ENCODE results near the gene C6orf89. TPM values are rescaled to one million over a fixed set of nuclear protein-coding genes. Genes with fewer than 3 reads are reported as not detected.
A peak's percentile ranks its signal among the peaks of the same experiment; 100 is the strongest.

C6orf89 gene
- 15.6 and 19.9 TPM in 2 replicates for total RNA-seq (2014; rRNA removed; shearing (Covaris generic))

DNA sequence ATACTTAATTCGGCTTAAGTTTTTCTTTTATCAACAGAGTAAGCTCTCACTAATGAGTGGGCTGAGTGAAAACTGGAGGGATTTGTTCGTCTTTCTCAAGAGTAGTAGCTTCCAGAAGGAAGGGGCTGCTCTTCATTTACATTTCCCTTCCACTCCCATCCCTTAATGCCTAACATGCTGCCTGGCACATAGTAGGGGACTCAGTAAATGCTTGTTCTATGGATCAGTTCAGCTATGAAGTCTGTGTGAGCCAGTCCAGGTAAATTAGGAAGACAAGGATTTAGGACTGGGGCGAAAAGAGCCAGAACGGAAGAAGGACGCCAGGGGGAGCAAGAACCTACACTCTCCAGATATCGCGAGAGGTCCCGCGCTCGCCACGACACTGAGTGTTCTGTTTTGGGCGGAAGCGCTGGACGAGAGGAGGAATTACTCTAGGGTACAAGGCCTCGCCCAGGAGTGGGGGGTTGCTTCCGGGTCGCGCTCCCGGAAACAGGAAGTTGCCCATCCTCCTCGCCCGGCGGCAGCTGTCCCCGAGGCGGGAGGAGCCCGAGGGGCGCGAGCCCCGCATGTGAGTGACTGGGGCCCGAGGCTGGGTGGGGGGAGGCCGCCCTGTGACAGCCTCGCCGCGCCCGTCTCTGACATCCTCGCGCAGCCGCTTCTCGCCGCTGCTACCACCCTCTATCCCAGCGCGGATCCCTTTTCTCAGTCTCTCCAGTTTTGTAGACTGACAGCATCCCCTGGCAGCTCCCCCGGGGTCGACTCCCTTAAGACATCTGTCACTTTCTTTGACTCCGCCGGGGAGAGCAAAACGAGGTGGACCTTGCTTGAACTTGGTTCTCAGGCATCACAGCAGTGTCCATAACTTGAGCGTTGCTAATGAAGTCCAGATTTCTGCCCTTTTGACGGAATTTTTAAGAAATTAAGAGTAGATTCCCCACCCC is at the start of gene C6orf89:
Gene C6orf89, plus strand, starts transcription at position 492 of the 941 bp plus-strand sequence. CDS start 13,493 bp downstream, outside the sequence.
- H3K4me3 ChIP-seq (ENCODE audit: insufficient read depth, low read depth, low read length) = peak within 1 kb of the TSS; percentile 76
- DNase-seq = peak; percentile 90
- H3K27me3 ChIP-seq (ENCODE audit: control insufficient read depth, insufficient read depth, low read length) = no peaks in the 10 kb centered on the region
- no peaks in the 10 kb centered on the region for H3K36me3 ChIP-seq (replicated peaks; ENCODE audit: control insufficient read depth, insufficient read depth, low read length)

GRCh38 chr6:36836111-36837021 is 49.4 kb upstream of the C6orf89 start:
- H3K4me3 ChIP-seq (ENCODE audit: insufficient read depth, low read depth, low read length) = no peak overlapping the region
- no peaks in the 10 kb centered on the region for H3K36me3 ChIP-seq (replicated peaks; ENCODE audit: control insufficient read depth, insufficient read depth, low read length)
- H3K27me3 ChIP-seq (ENCODE audit: control insufficient read depth, insufficient read depth, low read length) = peaks cover 52% of the 10 kb centered on the region
- DNase-seq = peak; percentile 60

- H3K27me3 ChIP-seq (ENCODE audit: control insufficient read depth, insufficient read depth, low read length) = peaks cover 58% of the 10 kb centered on the region
- H3K36me3 ChIP-seq (replicated peaks; ENCODE audit: control insufficient read depth, insufficient read depth, low read length) = no peaks in the 10 kb centered on the region
- H3K4me3 ChIP-seq (ENCODE audit: insufficient read depth, low read depth, low read length) = no peak overlapping the region
- no peak for DNase-seq
Measured at GRCh38 chr6:36837022-36837339, 48.8 kb upstream of the C6orf89 start.

- Histone ChIP-seq H3K27me3 (ENCODE audit: control insufficient read depth, insufficient read depth, low read length) (peaks cover 58% of the 10 kb centered on the region), H3K36me3 (replicated peaks; ENCODE audit: control insufficient read depth, insufficient read depth, low read length) (no peaks in the 10 kb centered on the region), H3K4me3 (ENCODE audit: insufficient read depth, low read depth, low read length) (no peak overlapping the region)
- DNase-seq = no peak
Measured at GRCh38 chr6:36837686-36838085, 48.1 kb upstream of the C6orf89 start.

- H3K27me3 ChIP-seq (ENCODE audit: control insufficient read depth, insufficient read depth, low read length) = peaks cover 58% of the 10 kb centered on the region
- peak within 1 kb of the TSS; percentile 53 for H3K4me3 ChIP-seq (ENCODE audit: insufficient read depth, low read depth, low read length)
- DNase-seq = peak; percentile 87
- H3K36me3 ChIP-seq (replicated peaks; ENCODE audit: control insufficient read depth, insufficient read depth, low read length) = no peaks in the 10 kb centered on the region
Measured at GRCh38 chr6:36838896-36839748, 46.6 kb upstream of the C6orf89 start, which contains the start of gene CPNE5. Gene CPNE5 (minus strand): TSS chr6:36839444. CDS start chr6:36839377, 67 bp downstream.

DNA sequence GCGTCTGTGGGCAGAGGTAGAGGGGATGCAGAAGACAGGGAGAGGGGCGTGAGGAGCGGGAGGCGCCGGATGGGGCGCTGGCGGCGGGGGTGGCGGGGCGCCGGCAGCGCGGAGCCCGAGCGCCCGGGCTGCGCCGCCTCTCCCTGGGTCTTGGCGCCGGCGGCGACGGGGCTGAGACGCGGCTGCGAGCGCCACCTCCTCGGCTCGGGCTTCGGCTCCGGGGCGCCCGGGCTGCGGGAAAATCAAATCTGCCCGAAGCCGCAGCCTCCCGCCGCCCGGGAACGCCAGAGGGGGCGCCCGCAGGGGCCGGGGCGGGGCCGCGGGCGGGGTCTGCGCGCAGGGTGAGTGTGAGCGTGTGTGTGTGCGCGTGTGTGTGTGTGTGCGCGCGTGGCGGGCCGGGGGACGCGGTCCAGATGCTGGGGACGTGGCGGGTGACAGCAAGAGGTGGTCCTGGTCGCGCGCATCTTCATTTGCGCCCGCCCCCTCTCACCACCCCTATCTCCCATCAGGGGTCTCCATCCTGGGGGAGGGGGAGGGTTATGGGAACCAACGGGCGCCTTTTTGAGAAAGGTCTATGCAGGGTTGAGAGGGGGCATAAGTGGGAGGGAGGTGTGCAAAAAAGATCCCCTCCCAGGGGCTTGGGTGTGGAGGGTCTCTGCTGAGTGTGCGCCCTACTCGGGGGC is 45.9 kb upstream of the C6orf89 start:
- peaks cover 60% of the 10 kb centered on the region for H3K27me3 ChIP-seq (ENCODE audit: control insufficient read depth, insufficient read depth, low read length)
- peak; percentile 88 for DNase-seq
- H3K4me3 ChIP-seq (ENCODE audit: insufficient read depth, low read depth, low read length) = peak overlapping the region; percentile 53
- H3K36me3 ChIP-seq (replicated peaks; ENCODE audit: control insufficient read depth, insufficient read depth, low read length) = no peaks in the 10 kb centered on the region

- H3K36me3 ChIP-seq (replicated peaks; ENCODE audit: control insufficient read depth, insufficient read depth, low read length) = no peaks in the 10 kb centered on the region
- DNase-seq = peak; percentile 85
- H3K27me3 ChIP-seq (ENCODE audit: control insufficient read depth, insufficient read depth, low read length) = peaks cover 58% of the 10 kb centered on the region
- peak overlapping the region; percentile 53 for H3K4me3 ChIP-seq (ENCODE audit: insufficient read depth, low read depth, low read length)
Measured at GRCh38 chr6:36840432-36841403, 45.0 kb upstream of the C6orf89 start.

DNA sequence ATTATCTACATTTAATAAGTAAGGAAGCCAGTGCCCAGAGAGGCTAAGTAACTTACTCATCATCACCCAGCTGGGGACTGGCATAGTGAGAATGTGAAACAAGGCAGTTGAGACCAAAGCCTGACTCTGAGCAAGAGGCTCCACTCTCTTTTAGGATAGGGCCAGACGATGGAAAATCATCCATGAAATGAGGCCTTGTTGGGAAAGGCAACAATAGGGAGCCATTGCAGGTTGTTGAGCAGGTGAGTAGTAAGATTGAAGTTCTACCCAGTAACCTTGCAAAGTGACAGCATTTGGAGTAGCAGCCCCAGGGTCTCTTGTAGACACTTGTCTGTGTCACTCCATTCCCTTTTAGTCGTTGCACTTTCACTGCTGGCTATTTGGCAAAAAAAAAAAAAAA is 44.0 kb upstream of the C6orf89 start:
- H3K27me3 ChIP-seq (ENCODE audit: control insufficient read depth, insufficient read depth, low read length) = peaks cover 49% of the 10 kb centered on the region
- H3K4me3 ChIP-seq (ENCODE audit: insufficient read depth, low read depth, low read length) = no peak overlapping the region
- no peak for DNase-seq
- H3K36me3 ChIP-seq (replicated peaks; ENCODE audit: control insufficient read depth, insufficient read depth, low read length) = no peaks in the 10 kb centered on the region

DNA sequence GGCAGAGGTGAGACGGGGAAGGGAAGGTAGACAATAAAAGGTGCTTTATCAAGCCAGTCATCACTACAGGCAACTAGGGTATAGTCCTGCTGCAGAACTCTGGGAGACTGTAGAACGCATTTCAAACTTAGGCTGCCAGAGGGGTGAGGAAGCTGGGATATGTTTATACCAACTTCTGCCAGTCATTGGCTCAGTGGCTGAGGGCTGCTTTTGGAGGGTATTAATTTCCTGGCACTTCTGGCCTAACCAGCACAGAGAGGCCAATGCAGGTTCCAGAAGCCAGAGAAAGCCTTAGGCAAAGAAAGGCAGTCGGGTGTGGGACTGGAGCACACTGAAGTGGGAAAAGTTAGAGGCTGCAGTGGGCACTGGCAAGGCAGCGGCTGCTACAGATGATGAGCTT is 42.6 kb upstream of the C6orf89 start:
- Histone ChIP-seq H3K4me3 (ENCODE audit: insufficient read depth, low read depth, low read length) (no peak overlapping the region), H3K27me3 (ENCODE audit: control insufficient read depth, insufficient read depth, low read length) (peaks cover 38% of the 10 kb centered on the region), H3K36me3 (replicated peaks; ENCODE audit: control insufficient read depth, insufficient read depth, low read length) (no peaks in the 10 kb centered on the region)
- no peak for DNase-seq

DNA sequence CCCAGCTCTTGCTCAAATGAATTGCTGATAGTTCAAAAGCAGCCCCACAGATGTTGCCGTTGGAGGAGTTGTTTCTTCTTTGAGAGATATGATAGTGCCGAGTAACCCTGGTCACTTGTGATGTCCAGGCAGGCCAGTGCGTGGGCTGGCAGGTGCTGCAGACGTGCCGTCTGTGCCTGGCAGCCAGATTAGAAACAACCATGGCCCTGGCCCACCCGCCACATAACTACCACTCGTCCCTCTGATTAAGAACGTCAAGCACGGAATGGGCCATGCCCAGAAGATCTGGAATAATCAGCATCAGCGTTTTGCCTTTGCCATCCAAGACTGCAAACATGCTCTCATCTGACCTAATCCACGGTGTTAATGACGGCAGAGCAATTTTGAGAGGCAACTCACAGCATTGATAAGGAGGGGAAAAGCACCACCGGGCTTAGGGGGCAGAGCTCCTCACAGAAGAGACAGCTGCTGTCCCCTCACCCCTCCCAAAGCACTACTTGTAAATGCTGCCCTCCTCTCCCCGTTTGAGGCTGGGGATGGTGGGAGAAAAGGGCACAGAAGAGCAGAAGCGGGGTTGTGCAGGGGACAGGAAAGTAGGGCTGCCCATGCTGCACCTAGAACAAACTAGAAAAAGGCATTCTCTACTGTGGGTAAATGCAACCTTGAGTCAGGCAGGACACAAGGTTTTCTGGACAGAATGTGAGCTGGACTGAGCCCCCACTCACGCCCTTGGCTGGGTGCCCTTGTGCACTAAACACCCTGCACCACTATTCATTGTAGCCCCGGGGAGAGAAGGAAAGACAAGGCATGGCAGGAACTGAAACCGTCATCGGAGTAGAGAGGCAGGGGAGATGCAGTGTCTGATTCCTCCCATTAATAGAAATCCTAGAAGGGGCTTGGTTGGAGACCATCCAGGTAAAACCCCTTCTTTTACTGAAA is 41.3 kb upstream of the C6orf89 start:
- Histone ChIP-seq H3K4me3 (ENCODE audit: insufficient read depth, low read depth, low read length) (no peak overlapping the region), H3K27me3 (ENCODE audit: control insufficient read depth, insufficient read depth, low read length) (peaks cover 25% of the 10 kb centered on the region), H3K36me3 (replicated peaks; ENCODE audit: control insufficient read depth, insufficient read depth, low read length) (no peaks in the 10 kb centered on the region)
- DNase-seq = no peak

GRCh38 chr6:36845233-36845632 is 40.5 kb upstream of the C6orf89 start:
- H3K36me3 ChIP-seq (replicated peaks; ENCODE audit: control insufficient read depth, insufficient read depth, low read length) = no peaks in the 10 kb centered on the region
- DNase-seq = no peak
- H3K4me3 ChIP-seq (ENCODE audit: insufficient read depth, low read depth, low read length) = no peak overlapping the region
- H3K27me3 ChIP-seq (ENCODE audit: control insufficient read depth, insufficient read depth, low read length) = peaks cover 19% of the 10 kb centered on the region

- H3K4me3 ChIP-seq (ENCODE audit: insufficient read depth, low read depth, low read length) = no peak overlapping the region
Measured at GRCh38 chr6:36847152-36847551, 38.6 kb upstream of the C6orf89 start.

More at GRCh38 chr6:36847152-36847551, 38.6 kb upstream of the C6orf89 start:
- peaks cover 2% of the 10 kb centered on the region; the same call in 1 of the 2 replicates for H3K27me3 ChIP-seq (ENCODE audit: control insufficient read depth, insufficient read depth, low read length)
- H3K36me3 ChIP-seq (replicated peaks; ENCODE audit: control insufficient read depth, insufficient read depth, low read length) = no peaks in the 10 kb centered on the region
- no peak for DNase-seq

Data from H7 (cell line).